ENCODE data around the gene MPIG6B.

MPIG6B gene

GRCh38 chr6:31689249-31690110 lies 33.7 kb upstream of the MPIG6B start:
- Histone ChIP-seq H3K4me1 (ENCODE audit: control insufficient read depth, insufficient read depth, low read length) (no peaks in the 10 kb centered on the region), H3K36me3 (ENCODE audit: control insufficient read depth in 2 of 2, insufficient read depth in 1 of 2, low read length in 2 of 2) (peaks cover 0 to 74% of the 10 kb centered on the region in 2 experiments; a peak in 2 of 3 replicates), H3K4me3 (ENCODE audit: low read depth, low read length) (no peak overlapping the region), H3K9me3 (ENCODE audit: control insufficient read depth, insufficient read depth, low read depth, low read length) (no peaks in the 10 kb centered on the region), H3K27ac (ENCODE audit: extremely low read depth, low read depth, low read length) (no peak overlapping the region)
- ChIA-PET POLR2A (interaction anchor here (0.6 to 1.4 kb wide), 6 partner anchors 9 to 173 kb away, joined by 3 to 4 read pairs (median 4); partner anchors contain the start of genes CSNK2B, HSPA1A, HSPA1B and HSPA1L), CTCF (interaction anchor here (0.6 to 4.6 kb wide), 17 partner anchors 9 to 209 kb away, joined by 3 to 24 read pairs (median 4); partner anchors contain the start of genes C6orf47, DDAH2, LY6G5B and LY6G5C)
- TF ChIP-seq KLF1 (tag by site-specific recombination; IDR thresholded peaks at IDR 0.05) (peak; percentile 77), ZNF654 (tag by site-specific recombination; IDR thresholded peaks at IDR 0.05; ENCODE audit: low read depth) (peak; percentile 6; the same call in 1 of the 2 replicates), ZNF704 (tag by site-specific recombination; IDR thresholded peaks at IDR 0.05) (no peak), ZNF768 (tag by site-specific recombination; IDR thresholded peaks at IDR 0.05) (no peak), ZBTB26 (tag by site-specific recombination; optimal IDR thresholded peaks at IDR 0.05) (no peak)

- POLR2A ChIA-PET = interaction anchor here (0.6 to 1.4 kb wide), 7 partner anchors 8 to 172 kb away, joined by 3 to 9 read pairs (median 4); partner anchors contain the start of genes ABHD16A, CSNK2B, HSPA1A and HSPA1B
- Histone ChIP-seq H3K27ac (ENCODE audit: extremely low read depth, low read depth, low read length) (no peak overlapping the region), H3K36me3 (ENCODE audit: control insufficient read depth in 2 of 2, insufficient read depth in 1 of 2, low read length in 2 of 2) (peaks cover 0 to 78% of the 10 kb centered on the region in 2 experiments; a peak in 2 of 3 replicates), H3K4me1 (ENCODE audit: control insufficient read depth, insufficient read depth, low read length) (no peaks in the 10 kb centered on the region), H3K4me3 (ENCODE audit: low read depth, low read length) (no peak overlapping the region), H3K9me3 (ENCODE audit: control insufficient read depth, insufficient read depth, low read depth, low read length) (no peaks in the 10 kb centered on the region)
- CTCF ChIA-PET = interaction anchor here (0.5 to 4.6 kb wide), 23 partner anchors 8 to 276 kb away, joined by 3 to 24 read pairs (median 4); partner anchors contain the start of genes ABHD16A, C6orf47, DDAH2 and LY6G5B
- peak; percentile 87 for TF ChIP-seq KLF17 (tag by site-specific recombination; IDR thresholded peaks at IDR 0.05)
- peak; percentile 89 for TF ChIP-seq WT1 (tag by site-specific recombination; IDR thresholded peaks at IDR 0.05)
- TF ChIP-seq PATZ1 (tag by site-specific recombination; IDR thresholded peaks at IDR 0.05) = 0 out of 2 replicates have a peak, but pooled peaks have one; percentile 39
- TF ChIP-seq SP7 (tag by site-specific recombination; IDR thresholded peaks at IDR 0.05) = peak; percentile 73
- TF ChIP-seq HOXC10 (CRISPR knock-in tag; IDR thresholded peaks at IDR 0.05) = no peak
- no peak for TF ChIP-seq ZNF692 (tag by site-specific recombination; IDR thresholded peaks at IDR 0.05)
- peak; percentile 25; the same call in 1 of the 2 replicates for TF ChIP-seq SP2 (tag by site-specific recombination; IDR thresholded peaks at IDR 0.05)
- TF ChIP-seq SP3 (tag by site-specific recombination; IDR thresholded peaks at IDR 0.05) = peak; percentile 18; the same call in 1 of the 2 replicates
- TF ChIP-seq ZNF624 (tag by site-specific recombination; IDR thresholded peaks at IDR 0.05) = no peak
- TF ChIP-seq KLF16 (tag by site-specific recombination; IDR thresholded peaks at IDR 0.05) = 0 out of 2 replicates have a peak, but pooled peaks have one; percentile 51
- 0 out of 2 replicates have a peak, but pooled peaks have one; percentile 27 for TF ChIP-seq IKZF3 (tag by site-specific recombination; IDR thresholded peaks at IDR 0.05)
- TF ChIP-seq GLIS2 (tag by site-specific recombination; IDR thresholded peaks at IDR 0.05) = peak; percentile 41; the same call in 1 of the 2 replicates
- no peak for TF ChIP-seq ZNF488 (tag by site-specific recombination; IDR thresholded peaks at IDR 0.05)
- no peak for TF ChIP-seq HIC1 (tag by site-specific recombination; IDR thresholded peaks at IDR 0.05)
- peak; percentile 93 for TF ChIP-seq KLF1 (tag by site-specific recombination; IDR thresholded peaks at IDR 0.05)
- peak; percentile 83 for TF ChIP-seq PRDM1 (tag by site-specific recombination; IDR thresholded peaks at IDR 0.05)
Measured at GRCh38 chr6:31690231-31691077, 32.7 kb upstream of the MPIG6B start.
